ENCODE results near the gene ASXL2.
"Not testable (repeated sequence)": the region's sequence is repeated elsewhere in the genome, so short reads cannot be mapped to it uniquely, and the experiment has no call there.

ASXL2 gene

DNA sequence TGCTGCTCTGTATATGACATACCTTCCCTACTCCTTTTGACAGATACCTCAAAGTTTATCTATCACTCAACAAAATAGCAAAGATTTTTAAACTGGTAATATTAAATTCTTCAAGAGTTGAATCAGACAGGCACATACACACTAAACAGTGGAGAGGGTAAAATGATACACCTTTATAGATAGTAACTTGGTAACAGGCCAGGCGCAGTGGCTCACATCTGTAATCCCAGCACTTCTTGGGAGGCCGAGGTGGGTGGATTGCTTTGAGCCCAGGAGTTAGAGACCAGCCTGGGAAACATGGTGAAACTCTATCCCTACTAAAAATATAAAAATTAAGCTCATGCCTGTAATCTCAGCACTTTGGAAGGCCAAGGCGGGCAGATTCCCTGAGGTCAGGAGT is 23.2 kb downstream of the ASXL2 start:
- no peak for DNase-seq (ENCODE audit: low read depth)
- no peak overlapping the region for H3K4me3 ChIP-seq (ENCODE audit: control insufficient read depth, low read depth, low read length)
- TF ChIP-seq, protein P1, sequence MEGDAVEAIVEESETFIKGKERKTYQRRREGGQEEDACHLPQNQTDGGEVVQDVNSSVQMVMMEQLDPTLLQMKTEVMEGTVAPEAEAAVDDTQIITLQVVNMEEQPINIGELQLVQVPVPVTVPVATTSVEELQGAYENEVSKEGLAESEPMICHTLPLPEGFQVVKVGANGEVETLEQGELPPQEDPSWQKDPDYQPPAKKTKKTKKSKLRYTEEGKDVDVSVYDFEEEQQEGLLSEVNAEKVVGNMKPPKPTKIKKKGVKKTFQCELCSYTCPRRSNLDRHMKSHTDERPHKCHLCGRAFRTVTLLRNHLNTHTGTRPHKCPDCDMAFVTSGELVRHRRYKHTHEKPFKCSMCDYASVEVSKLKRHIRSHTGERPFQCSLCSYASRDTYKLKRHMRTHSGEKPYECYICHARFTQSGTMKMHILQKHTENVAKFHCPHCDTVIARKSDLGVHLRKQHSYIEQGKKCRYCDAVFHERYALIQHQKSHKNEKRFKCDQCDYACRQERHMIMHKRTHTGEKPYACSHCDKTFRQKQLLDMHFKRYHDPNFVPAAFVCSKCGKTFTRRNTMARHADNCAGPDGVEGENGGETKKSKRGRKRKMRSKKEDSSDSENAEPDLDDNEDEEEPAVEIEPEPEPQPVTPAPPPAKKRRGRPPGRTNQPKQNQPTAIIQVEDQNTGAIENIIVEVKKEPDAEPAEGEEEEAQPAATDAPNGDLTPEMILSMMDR (IDR thresholded peaks at IDR 0.05; ENCODE audit: control insufficient read depth, insufficient read depth, low read depth, low read length, missing control alignments): no peak

DNA sequence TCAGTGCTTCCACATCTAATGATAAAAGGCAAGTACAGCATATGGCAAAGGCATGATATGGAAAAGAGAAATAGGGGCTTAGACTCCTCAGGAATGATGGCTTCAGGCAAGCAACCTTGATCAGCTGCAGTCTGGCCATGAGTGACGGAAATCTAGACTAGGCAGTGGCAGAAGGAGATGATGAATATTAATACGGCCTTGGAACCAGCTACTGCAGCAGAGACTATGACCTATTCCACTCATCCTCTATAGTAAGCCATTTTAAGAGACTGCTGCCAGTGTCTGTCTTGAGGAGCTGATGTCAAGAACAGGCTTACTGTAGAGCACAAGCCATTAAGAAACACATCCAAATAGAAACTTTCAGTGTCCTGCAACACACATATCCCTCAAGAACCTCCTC is 23.7 kb downstream of the ASXL2 start:
- DNase-seq (ENCODE audit: low read depth): no peak
- TF ChIP-seq, protein P1 (IDR thresholded peaks at IDR 0.05; ENCODE audit: control insufficient read depth, insufficient read depth, low read depth, low read length, missing control alignments): no peak
- no peak overlapping the region for H3K4me3 ChIP-seq (ENCODE audit: control insufficient read depth, low read depth, low read length)

DNA sequence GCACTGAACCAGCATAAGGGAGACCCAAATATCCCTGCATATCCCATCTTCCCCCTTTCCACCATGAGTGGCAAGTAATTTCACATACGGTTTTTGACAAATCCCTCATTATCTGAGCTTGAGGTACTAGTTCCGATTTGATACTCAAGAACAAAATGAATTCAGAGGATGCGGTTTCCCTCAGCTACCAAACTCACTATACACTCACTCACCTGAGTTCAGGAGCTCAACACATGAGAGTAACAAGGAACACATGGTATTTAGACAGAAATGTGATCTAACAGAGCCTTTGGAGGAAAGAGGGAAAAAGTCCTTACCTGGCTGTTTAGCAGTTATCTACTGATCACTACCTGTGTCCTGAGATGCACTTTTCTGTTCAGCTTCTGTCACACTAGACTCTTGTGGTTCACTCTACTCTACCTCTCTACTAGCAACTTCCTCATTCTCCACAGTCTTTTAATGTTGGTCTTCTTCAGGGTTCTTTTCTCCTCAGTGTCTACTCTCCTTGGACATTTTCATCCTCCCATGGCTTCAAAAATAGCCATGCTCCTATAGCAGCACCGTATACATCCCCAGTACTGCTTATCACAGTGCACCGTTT is 25.1 kb downstream of the ASXL2 start:
- DNase-seq (ENCODE audit: low read depth): no peak
- H3K4me3 ChIP-seq (ENCODE audit: control insufficient read depth, low read depth, low read length): no peak overlapping the region
- TF ChIP-seq, protein P1 (IDR thresholded peaks at IDR 0.05; ENCODE audit: control insufficient read depth, insufficient read depth, low read depth, low read length, missing control alignments): no peak

DNA sequence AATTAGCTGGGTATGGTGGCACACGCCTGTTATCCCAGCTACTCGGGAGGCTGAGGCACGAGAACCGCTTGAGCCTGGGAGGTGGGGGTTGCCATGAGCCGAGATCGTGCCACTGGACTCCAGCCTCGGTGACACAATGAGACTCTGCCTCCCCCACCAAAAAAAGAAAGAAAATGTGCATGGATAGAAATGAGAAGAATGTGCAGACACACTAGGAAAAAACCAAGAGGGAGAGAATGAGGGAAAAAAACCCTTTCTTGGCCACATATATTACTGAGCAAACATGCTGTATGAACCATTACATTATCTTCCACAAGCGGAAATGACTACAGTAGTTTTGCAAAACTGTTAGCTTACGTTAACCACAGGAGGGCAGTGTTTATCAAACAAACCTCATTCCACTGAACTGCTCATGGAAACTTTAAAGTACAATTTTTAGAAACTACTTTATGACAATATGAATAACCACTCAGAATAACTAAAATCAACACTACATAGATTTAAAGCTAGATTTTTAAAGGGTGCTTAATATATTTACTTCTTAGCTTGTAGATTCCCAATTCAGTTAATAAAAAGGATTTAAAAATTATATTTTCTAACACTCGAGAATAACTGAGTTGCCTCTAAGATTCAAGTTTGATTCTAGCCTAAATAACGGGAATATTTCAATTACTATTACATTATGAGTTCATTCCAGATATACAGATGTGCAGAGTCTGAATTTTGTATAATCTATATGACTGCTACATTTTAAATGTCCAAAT is 26.4 kb downstream of the ASXL2 start:
- TF ChIP-seq, protein P1 (IDR thresholded peaks at IDR 0.05; ENCODE audit: control insufficient read depth, insufficient read depth, low read depth, low read length, missing control alignments): peak; percentile 57
- peak overlapping the region; percentile 29 for H3K4me3 ChIP-seq (ENCODE audit: control insufficient read depth, low read depth, low read length)
- peak; percentile 73 for DNase-seq (ENCODE audit: low read depth)

DNA sequence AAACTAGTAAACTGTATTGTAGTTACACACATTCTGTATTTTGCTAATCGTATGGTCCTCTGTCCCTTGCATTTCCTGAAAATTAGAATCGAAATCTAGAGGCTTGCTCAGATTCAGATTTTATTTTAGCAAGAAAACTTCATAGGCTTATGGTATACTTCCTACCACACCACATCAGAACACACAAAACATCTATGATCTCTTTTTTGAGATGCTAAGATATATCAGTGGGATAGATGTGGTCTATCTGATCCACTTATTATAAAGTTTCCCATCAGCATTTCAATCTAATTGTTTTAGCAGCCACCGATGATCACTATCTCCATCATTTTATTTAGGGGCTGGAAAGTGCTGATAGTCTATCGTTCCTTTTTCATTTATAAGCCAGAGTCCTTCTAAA is 27.9 kb downstream of the ASXL2 start:
- not testable (repeated sequence) for DNase-seq (ENCODE audit: low read depth); H3K4me3 ChIP-seq (ENCODE audit: control insufficient read depth, low read depth, low read length)

DNA sequence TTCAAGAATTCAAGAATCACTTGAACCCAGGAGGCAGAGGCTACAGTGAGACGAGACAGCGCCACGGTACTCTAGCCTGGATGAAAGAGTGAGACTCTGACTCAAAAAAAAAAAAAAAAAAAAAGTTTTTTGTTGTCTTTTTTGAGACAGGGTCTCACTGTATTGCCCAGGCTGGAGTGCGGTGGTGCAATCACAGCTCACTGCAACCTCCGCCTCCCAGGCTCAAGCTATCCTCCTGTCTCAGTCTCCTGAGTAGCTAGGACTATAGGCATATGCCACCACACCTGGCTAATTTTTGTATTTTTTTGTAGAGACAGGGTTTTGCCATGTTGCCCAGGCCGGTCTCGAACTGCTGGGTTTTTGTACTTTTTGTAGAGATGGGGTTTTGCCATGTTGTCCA is 28.9 kb downstream of the ASXL2 start:
- H3K4me3 ChIP-seq (ENCODE audit: control insufficient read depth, low read depth, low read length); DNase-seq (ENCODE audit: low read depth): not testable (repeated sequence)

DNA sequence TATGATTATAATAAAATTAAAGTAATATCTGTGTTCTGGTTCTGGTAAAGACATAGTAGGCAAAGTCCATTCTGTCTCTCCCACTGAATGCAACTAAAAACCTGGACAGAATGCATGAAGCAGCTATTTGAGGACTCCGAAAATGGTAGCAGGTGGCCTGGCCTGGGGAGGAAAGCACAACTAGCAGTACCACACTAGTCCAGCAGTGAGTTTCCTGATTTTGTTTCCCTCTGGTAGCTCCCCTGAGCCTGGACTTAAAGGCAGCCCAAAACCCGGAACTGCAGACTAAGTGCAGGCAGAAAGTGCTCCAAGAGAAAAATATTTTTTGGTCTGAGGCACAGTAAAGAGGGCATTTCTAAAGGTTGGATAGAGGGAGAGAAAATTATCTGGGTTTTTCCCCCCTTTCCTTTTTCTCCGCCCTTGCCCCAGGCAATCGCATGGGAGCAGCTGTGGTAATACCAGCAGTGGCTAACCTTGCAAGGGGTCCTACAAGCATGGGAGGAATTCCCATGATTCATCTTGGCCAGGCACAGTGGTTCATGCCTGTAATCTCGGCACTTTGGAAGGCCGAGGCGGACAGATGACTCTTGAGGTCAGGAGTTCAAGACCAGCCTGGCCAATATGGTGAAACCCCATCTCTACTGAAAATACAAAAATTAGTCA is 32.3 kb downstream of the ASXL2 start:
- TF ChIP-seq, protein P1 (IDR thresholded peaks at IDR 0.05; ENCODE audit: control insufficient read depth, insufficient read depth, low read depth, low read length, missing control alignments): no peak
- no peak for DNase-seq (ENCODE audit: low read depth)
- H3K4me3 ChIP-seq (ENCODE audit: control insufficient read depth, low read depth, low read length): no peak overlapping the region

All from AG09309 (cell line).